Left ventricle myocardium inferior (tissue), 1 donor: ENCODE data around the gene KLK3. TPM values are rescaled to one million over a fixed set of nuclear protein-coding genes. Genes with fewer than 3 reads are reported as not detected.

ENCODE experiments used
- DNase-seq: peaks from one replicate; pipeline ENCODE4 v3.0.0-alpha.2; 2020
- H3K27ac ChIP-seq: fragments of 200-600 bp; replicated peaks from 2 replicates; pipeline ENCODE4 v1.8.0; 2021
- H3K27me3 ChIP-seq: fragments of 200-600 bp; 2 replicates; pipeline ENCODE4 v1.8.0; 2021; ENCODE audit warnings: low read depth
- H3K36me3 ChIP-seq: fragments of 200-600 bp; 2 replicates; pipeline ENCODE4 v1.8.0; 2021
- H3K4me1 ChIP-seq: fragments of 200-600 bp; 2 replicates; pipeline ENCODE4 v1.8.0; 2021
- H3K4me3 ChIP-seq: fragments of 200-600 bp; 2 replicates; pipeline ENCODE4 v1.8.0; 2021; ENCODE audit warnings: mild to moderate bottlenecking, moderate library complexity
- H3K9me3 ChIP-seq: fragments of 200-600 bp; replicated peaks from 2 replicates; pipeline ENCODE4 v1.8.0; 2021
- CTCF ChIP-seq: fragments of 200-600 bp; IDR thresholded peaks from 2 replicates; pipeline ENCODE4 v1.8.0; 2021; ENCODE audit warnings: antibody characterized with exemption, mild to moderate bottlenecking, borderline replicate concordance
- intact Hi-C: fragments of 100-400 bp; cut with micrococcal nuclease; formaldehyde crosslinking; loops from one replicate; pipeline ENCODE4 v1.11.0; 2022
- total RNA-seq: library from RNA; stranded (reverse); fragmentation: NEBNext Ultra II Directional; extraction: Animal tissue kit (Norgen Biotek cat#: 25700); gene quantifications from one replicate; pipeline ENCODE4 v1.2.1, GENCODE V29; 2021
- donor health status: DM: no; HTN: yes; CAD: no; lungs with severe emphysema.

Gene KLK3
- total RNA-seq, 1 donor from 2014 or later = not detected

GRCh38 chr19:50833117-50833801, 21.5 kb upstream of the KLK3 start, which contains the start of gene KLK15:
TSS of gene KLK15 (minus strand) at chr19:50833574. CDS start at chr19:50831492, 2,082 bp downstream.
- Histone ChIP-seq H3K4me1 (peaks cover 12% of the 10 kb centered on the region), H3K27ac (no peak within 1 kb of the TSS), H3K27me3 (peaks cover 92% of the 10 kb centered on the region), H3K9me3 (no peaks in the 10 kb centered on the region), H3K4me3 (no peak within 1 kb of the TSS), H3K36me3 (no peaks in the 10 kb centered on the region)
- DNase-seq = no peak
- TF ChIP-seq CTCF = no peak
- intact Hi-C loops = no loop called here

GRCh38 chr19:50833802-50834167, 20.9 kb upstream of the KLK3 start:
- Histone ChIP-seq H3K27me3 (peaks cover 87% of the 10 kb centered on the region), H3K36me3 (no peaks in the 10 kb centered on the region), H3K4me1 (peaks cover 12% of the 10 kb centered on the region), H3K27ac (no peak overlapping the region), H3K4me3 (no peak overlapping the region), H3K9me3 (no peaks in the 10 kb centered on the region)
- intact Hi-C loops = no loop called here
- DNase-seq = no peak
- no peak for TF ChIP-seq CTCF

GRCh38 chr19:50835103-50835784, 19.5 kb upstream of the KLK3 start:
- H3K4me1 ChIP-seq = peaks cover 12% of the 10 kb centered on the region
- peak overlapping the region; percentile 67 for H3K4me3 ChIP-seq
- peaks cover 3% of the 10 kb centered on the region for H3K9me3 ChIP-seq
- DNase-seq = no peak
- intact Hi-C loops = no loop called here
- no peak for TF ChIP-seq CTCF
- H3K27ac ChIP-seq = no peak overlapping the region
- H3K27me3 ChIP-seq = peaks cover 77% of the 10 kb centered on the region
- H3K36me3 ChIP-seq = no peaks in the 10 kb centered on the region

GRCh38 chr19:50835785-50836542, 18.8 kb upstream of the KLK3 start:
- H3K27me3 ChIP-seq = peaks cover 70% of the 10 kb centered on the region
- peaks cover 3% of the 10 kb centered on the region for H3K9me3 ChIP-seq
- no peaks in the 10 kb centered on the region for H3K36me3 ChIP-seq
- intact Hi-C loops = no loop called here
- no peak overlapping the region for H3K27ac ChIP-seq
- peak; percentile 66 for DNase-seq
- H3K4me1 ChIP-seq = peaks cover 12% of the 10 kb centered on the region
- peak overlapping the region; percentile 67 for H3K4me3 ChIP-seq
- no peak for TF ChIP-seq CTCF

- Histone ChIP-seq H3K4me1 (peaks cover 12% of the 10 kb centered on the region), H3K36me3 (no peaks in the 10 kb centered on the region), H3K4me3 (peak overlapping the region; percentile 67), H3K27me3 (peaks cover 65% of the 10 kb centered on the region), H3K27ac (no peak overlapping the region), H3K9me3 (peaks cover 4% of the 10 kb centered on the region)
- DNase-seq = no peak
- TF ChIP-seq CTCF = no peak
- intact Hi-C loops = no loop called here
These were observed 18.0 kb upstream of the KLK3 start for GRCh38 chr19:50836543-50837195.
